AG09319 (cell line): ENCODE measurements around the gene MICU2.

Experiments
- DNase-seq: peaks from one replicate; pipeline ENCODE4 v3.0.0-alpha.2; 2010; ENCODE audit warnings: low read depth; ENCODE audit errors: extremely low read depth
- TF ChIP-seq, protein P1 (sequence below): IDR thresholded peaks from 2 replicates; pipeline ENCODE4 v1.5.1; 2011; ENCODE audit warnings: low read depth, mild to moderate bottlenecking, inconsistent platforms, low read length, moderate library complexity

MICU2 gene

DNA sequence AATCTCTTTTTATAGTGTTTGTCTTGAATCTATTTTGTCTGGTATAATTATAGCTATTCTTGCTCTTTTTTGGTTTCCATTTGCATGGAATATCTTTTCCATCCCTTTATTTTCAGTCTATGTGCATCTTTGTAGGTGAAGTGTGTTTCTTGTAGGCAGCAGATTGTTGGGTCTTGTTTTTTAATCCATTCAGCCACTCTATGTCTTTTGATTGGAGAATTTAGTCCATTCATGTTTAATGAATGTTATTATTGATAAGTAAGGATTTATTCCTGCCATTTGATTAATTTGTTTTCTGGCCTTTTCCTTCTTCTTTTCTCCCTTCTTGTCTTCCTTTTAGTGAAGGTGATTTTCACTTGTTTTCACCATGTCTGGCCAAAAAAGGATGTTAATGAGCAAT lies 133.2 kb downstream of the MICU2 start:
- no peak for DNase-seq
- TF ChIP-seq, protein P1, sequence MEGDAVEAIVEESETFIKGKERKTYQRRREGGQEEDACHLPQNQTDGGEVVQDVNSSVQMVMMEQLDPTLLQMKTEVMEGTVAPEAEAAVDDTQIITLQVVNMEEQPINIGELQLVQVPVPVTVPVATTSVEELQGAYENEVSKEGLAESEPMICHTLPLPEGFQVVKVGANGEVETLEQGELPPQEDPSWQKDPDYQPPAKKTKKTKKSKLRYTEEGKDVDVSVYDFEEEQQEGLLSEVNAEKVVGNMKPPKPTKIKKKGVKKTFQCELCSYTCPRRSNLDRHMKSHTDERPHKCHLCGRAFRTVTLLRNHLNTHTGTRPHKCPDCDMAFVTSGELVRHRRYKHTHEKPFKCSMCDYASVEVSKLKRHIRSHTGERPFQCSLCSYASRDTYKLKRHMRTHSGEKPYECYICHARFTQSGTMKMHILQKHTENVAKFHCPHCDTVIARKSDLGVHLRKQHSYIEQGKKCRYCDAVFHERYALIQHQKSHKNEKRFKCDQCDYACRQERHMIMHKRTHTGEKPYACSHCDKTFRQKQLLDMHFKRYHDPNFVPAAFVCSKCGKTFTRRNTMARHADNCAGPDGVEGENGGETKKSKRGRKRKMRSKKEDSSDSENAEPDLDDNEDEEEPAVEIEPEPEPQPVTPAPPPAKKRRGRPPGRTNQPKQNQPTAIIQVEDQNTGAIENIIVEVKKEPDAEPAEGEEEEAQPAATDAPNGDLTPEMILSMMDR: no peak

DNA sequence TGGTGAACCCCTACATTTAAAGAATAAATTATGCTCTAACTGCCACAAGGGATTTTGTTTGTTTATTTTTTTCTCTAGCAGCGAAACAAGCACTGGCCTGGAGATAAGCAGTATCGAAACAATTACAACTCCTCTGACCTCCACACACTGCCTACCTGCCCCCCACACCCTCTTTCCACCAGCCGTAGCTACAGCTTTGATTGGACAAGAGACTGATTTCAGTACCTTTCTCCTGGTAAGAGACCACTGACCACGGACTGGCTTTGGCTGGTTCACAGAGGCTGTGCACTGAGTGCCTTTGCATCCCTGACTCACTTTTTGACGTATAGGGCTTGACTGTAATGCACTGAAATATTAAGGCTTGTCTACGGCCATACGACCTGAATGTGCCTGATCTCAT lies 137.4 kb downstream of the MICU2 start:
- no peak for DNase-seq
- TF ChIP-seq, protein P1: no peak

DNA sequence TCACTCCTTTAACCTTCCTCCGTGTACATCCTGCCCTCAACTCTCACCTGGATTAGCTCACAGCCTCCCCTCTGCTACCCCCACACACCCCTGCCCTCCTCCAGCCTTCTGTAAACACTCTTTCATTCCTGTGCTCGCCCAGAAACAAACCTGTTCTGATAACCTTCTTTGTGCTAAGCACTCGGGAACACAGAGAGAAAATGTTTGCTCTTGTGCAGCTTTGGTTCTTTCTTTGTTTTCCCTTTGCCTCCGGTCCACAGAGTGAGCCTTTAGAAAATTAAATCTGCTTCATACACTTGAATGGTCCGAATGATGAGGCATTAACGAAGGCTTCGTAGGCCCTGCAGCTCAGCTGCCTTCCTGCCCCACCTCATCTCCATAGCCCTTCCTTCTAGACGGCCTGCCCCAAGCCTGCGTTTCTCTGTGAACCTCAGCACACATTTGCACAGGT lies 138.2 kb downstream of the MICU2 start:
- DNase-seq: no peak
- TF ChIP-seq, protein P1: no peak

DNA sequence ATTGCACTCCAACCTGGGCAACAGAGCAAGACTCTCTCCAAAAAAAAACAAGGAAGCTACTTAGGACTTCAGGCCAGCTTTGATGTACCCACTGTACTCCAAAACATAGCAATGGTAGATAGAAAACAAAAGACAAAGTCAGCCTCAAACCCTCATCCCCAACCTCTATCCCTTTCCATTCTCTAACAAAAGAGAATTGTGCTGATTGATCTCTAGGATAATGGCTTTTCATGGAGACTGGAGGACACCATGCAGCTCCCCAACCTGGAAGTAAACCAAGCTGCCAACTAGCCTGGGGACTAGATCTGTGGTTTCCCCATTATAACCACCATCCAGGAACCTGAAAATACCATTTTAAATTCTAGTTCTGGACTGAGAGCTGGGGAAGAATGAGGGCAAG lies 140.5 kb downstream of the MICU2 start:
- TF ChIP-seq, protein P1: no peak
- no peak for DNase-seq

DNA sequence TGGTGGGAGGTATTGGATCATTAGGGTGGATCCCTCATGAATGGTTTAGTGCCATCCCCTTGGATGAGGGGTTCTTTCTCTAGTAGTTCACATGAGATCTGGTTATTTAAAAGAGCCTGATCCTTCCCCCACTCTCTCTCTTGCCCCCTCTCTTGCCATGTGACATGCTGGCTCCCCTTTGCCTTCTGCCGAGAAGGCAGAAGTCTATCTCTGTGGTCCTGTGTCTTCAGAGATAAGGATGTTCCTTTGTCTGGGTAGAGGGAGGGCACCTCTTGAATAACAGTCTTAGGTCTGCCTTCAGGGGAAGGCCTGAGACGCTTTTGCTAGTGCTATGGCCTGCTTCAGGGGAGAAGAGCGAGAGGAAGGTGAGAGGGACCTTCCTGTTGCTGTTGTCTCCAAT lies 142.8 kb downstream of the MICU2 start:
- TF ChIP-seq, protein P1: no peak

DNA sequence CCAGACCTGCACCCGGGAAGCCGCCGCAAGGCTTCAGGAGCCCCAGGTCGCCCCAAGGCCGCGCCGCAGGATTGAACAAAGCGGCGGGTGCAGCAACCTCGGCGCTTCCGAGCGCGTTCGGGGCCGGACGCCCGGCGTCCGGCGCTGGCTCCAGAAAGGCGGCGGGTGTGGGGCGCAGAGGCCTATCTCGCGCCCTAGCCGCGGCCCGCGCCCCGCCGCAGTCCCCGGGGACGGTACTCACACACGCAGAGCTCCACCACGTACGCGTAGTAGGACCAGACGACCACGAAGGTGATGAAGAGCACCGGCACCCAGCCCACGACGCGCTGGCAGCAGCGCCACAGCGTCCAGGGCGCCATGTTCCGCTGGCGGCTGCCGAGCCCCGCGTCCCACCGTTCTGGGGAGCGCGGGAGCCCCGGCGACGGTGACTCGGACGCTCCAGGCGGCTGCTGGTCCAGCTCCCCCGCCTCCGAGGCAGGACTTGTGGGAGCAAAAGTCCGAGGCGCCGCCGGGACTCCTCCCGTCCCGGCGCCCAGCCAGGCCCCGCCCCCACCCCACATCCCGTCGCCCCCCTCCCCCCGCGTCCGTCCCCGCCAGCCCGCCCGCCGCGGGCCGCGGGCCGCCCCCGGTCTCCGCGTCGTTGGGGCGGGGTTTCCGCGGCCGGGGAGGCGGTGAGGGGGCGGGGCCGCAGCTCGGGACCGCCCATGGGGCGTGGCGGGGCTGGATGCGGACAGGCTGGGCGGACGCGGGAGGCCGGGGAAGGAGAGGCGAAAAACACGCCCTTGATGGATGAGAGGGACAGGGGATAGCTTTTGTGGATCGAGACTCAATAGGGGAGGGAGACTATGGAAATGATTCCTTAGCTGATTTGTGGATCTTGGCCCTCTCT lies 144.9 kb downstream of the MICU2 start, which contains the start of gene ZDHHC20:
ZDHHC20 (minus strand) TSS at position 491 of the 889 bp plus-strand sequence; CDS start at position 359, 132 bp downstream.
- TF ChIP-seq, protein P1: no peak
- peak; percentile 58 for DNase-seq

More for the DNA sequence above, 142.8 kb downstream of the MICU2 start:
- no peak for DNase-seq

DNA sequence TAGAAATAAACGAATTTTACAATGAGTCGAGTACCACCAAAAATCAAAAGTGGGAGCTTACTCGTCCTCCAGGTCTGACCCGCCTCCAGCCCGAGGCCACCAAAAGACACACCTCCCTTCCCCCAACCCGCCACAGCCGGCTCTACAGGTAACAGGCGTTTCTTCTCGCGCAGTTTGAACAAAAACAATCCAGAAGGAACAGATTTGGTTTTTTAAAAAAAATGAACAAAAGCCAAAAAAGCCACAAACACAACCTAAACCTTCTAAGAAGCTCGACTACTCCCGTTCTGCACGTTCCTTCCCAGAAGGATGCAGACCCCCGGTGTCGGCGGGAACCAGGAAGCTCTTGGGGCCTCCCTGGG lies 145.5 kb downstream of the MICU2 start:
- no peak for DNase-seq
- TF ChIP-seq, protein P1: no peak
